HepG2 (cell line): Measurements from ENCODE around the gene TMC8. TPM values are rescaled to one million over a fixed set of nuclear protein-coding genes. Genes with fewer than 3 reads are reported as not detected.

Experiments
- ARNT ChIP-seq: fragments of 450-650 bp; IDR thresholded peaks from 2 replicates; pipeline ENCODE4 v1.6.1; 2017
- ARNTL ChIP-seq: sonication (generic); formaldehyde crosslinking; IDR thresholded peaks from 2 replicates; pipeline ENCODE4 v1.4.0; 2020; ENCODE audit warnings: mild to moderate bottlenecking, missing genetic modification reagents
- CBX1 ChIP-seq: IDR thresholded peaks from one replicate; pipeline ENCODE4 v1.6.1; 2016; ENCODE audit warnings: antibody characterized with exemption, low read depth
- CBX5 ChIP-seq: sonication (generic); formaldehyde crosslinking; IDR thresholded peaks from 2 replicates; pipeline ENCODE4 v1.4.0; 2020; ENCODE audit warnings: missing genetic modification reagents, borderline replicate concordance
- DZIP1 ChIP-seq: sonication (generic); formaldehyde crosslinking; IDR thresholded peaks from 2 replicates; pipeline ENCODE4 v1.5.0; 2020; ENCODE audit warnings: mild to moderate bottlenecking, missing genetic modification reagents
- FOXO1 ChIP-seq: sonication (generic); formaldehyde crosslinking; IDR thresholded peaks from 2 replicates; pipeline ENCODE4 v1.4.0; 2020; ENCODE audit warnings: missing genetic modification reagents
- PITX1 ChIP-seq: sonication (generic); formaldehyde crosslinking; IDR thresholded peaks from 2 replicates; pipeline ENCODE4 v1.5.1; 2020; ENCODE audit warnings: mild to moderate bottlenecking, missing genetic modification reagents
- RBM39 ChIP-seq: fragments of 200-400 bp; formaldehyde crosslinking; IDR thresholded peaks from one replicate; pipeline ENCODE4 v1.6.1; 2018; ENCODE audit warnings: antibody characterized with exemption, mild to moderate bottlenecking, low read depth, low read length; ENCODE audit not compliant: poor library complexity, severe bottlenecking
- SNAI1 ChIP-seq: sonication (generic); formaldehyde crosslinking; IDR thresholded peaks from 2 replicates; pipeline ENCODE4 v1.5.0; 2020; ENCODE audit warnings: mild to moderate bottlenecking, missing genetic modification reagents, borderline replicate concordance
- TFAP4 ChIP-seq: sonication (generic); IDR thresholded peaks from 2 replicates; pipeline ENCODE4 v1.6.1; 2016; ENCODE audit warnings: low read depth, borderline replicate concordance
- THAP7 ChIP-seq: sonication (generic); formaldehyde crosslinking; IDR thresholded peaks from 2 replicates; pipeline ENCODE4 v1.8.1; 2023; ENCODE audit warnings: mild to moderate bottlenecking, missing genetic modification reagents
- XRCC5 ChIP-seq: fragments of 200-400 bp; formaldehyde crosslinking; optimal IDR thresholded peaks from 2 replicates; pipeline ENCODE3; 2017; ENCODE audit warnings: mild to moderate bottlenecking, low read length
- ZBTB21 ChIP-seq: sonication (generic); formaldehyde crosslinking; IDR thresholded peaks from 2 replicates; pipeline ENCODE4 v1.4.0; 2020; ENCODE audit warnings: missing genetic modification reagents
- ZNF207 ChIP-seq: fragments of 450-650 bp; IDR thresholded peaks from 2 replicates; pipeline ENCODE4 v1.6.1; 2016; ENCODE audit warnings: antibody characterized with exemption, borderline replicate concordance
- ZNF607 ChIP-seq: sonication (generic); formaldehyde crosslinking; IDR thresholded peaks from 2 replicates; pipeline ENCODE4 v1.5.1; 2020; ENCODE audit warnings: missing genetic modification reagents, mild to moderate bottlenecking, borderline replicate concordance
- ZNF747 ChIP-seq: sonication (generic); formaldehyde crosslinking; IDR thresholded peaks from 2 replicates; pipeline ENCODE4 v1.8.1; 2023; ENCODE audit warnings: missing genetic modification reagents, mild to moderate bottlenecking, borderline replicate concordance
- polyA plus RNA-seq, 8 experiments: library from polyadenylated mRNA; depleted of rRNA in 3 of 8; stranded (reverse) in 7 of 8; unstranded in 1 of 8; fragments of >200 nt; fragmentation: Illumina TruSeq in 4 of 8; extraction: Trizol in 4 of 8; gene quantifications; 2 replicates each; pipeline versions ENCODE4 v1.2.1 to v1.2.3, GENCODE V29; 2011 to 2016; ENCODE audit warnings: low read depth in 4 of 8, missing spikeins in 1 of 8, mixed read lengths in 1 of 8; ENCODE audit not compliant: insufficient read depth in 1 of 8
- total RNA-seq, 5 experiments: library from RNA; depleted of rRNA; stranded (reverse); fragments of >200 nt; fragmentation: Illumina TruSeq; extraction: Trizol; gene quantifications; 2 replicates each; pipeline ENCODE4 v1.2.3, GENCODE V29; 2016; ENCODE audit warnings: low read depth in 1 of 5
- TF ChIP-seq, protein P1 (sequence below): sonication (generic); formaldehyde crosslinking; IDR thresholded peaks from 2 replicates; pipeline ENCODE4 v1.5.0; 2020; ENCODE audit warnings: mild to moderate bottlenecking, missing genetic modification reagents
- TF ChIP-seq, protein P2 (sequence below): sonication (generic); formaldehyde crosslinking; IDR thresholded peaks from 2 replicates; pipeline ENCODE4 v1.8.0; 2022; ENCODE audit warnings: missing genetic modification reagents, mild to moderate bottlenecking, moderate library complexity, borderline replicate concordance

TMC8 gene
- total and polyA plus RNA-seq, 2 of the 13 experiments (the other 11 are each of a cell fraction or from before 2014, with no cell fraction given), result 0.53 to 7.8 TPM

- TF ChIP-seq DZIP1 (CRISPR knock-in tag) (peak; percentile 44; the same call in 1 of the 2 replicates), ZNF207 (no peak), ARNT (no peak), FOXO1 (CRISPR knock-in tag) (no peak), ZBTB21 (no peak), ZNF747 (CRISPR knock-in tag) (no peak), THAP7 (CRISPR knock-in tag) (no peak), TFAP4 (peak; percentile 69; the same call in 1 of the 2 replicates), ZNF607 (CRISPR knock-in tag) (no peak), SNAI1 (CRISPR knock-in tag) (0 out of 2 replicates have a peak, but pooled peaks have one; percentile 67), CBX5 (CRISPR knock-in tag) (peak; percentile 13; the same call in 1 of the 2 replicates), XRCC5 (peak; percentile 62), PITX1 (CRISPR knock-in tag) (peak; percentile 11; the same call in 1 of the 2 replicates), RBM39 (peak; percentile 28), ARNTL (CRISPR knock-in tag) (0 out of 2 replicates have a peak, but pooled peaks have one; percentile 28), CBX1 (peak; percentile 95)
- TF ChIP-seq, protein P1, sequence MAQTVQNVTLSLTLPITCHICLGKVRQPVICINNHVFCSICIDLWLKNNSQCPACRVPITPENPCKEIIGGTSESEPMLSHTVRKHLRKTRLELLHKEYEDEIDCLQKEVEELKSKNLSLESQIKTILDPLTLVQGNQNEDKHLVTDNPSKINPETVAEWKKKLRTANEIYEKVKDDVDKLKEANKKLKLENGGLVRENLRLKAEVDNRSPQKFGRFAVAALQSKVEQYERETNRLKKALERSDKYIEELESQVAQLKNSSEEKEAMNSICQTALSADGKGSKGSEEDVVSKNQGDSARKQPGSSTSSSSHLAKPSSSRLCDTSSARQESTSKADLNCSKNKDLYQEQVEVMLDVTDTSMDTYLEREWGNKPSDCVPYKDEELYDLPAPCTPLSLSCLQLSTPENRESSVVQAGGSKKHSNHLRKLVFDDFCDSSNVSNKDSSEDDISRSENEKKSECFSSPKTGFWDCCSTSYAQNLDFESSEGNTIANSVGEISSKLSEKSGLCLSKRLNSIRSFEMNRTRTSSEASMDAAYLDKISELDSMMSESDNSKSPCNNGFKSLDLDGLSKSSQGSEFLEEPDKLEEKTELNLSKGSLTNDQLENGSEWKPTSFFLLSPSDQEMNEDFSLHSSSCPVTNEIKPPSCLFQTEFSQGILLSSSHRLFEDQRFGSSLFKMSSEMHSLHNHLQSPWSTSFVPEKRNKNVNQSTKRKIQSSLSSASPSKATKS (CRISPR knock-in tag), result no peak
- TF ChIP-seq, protein P2, sequence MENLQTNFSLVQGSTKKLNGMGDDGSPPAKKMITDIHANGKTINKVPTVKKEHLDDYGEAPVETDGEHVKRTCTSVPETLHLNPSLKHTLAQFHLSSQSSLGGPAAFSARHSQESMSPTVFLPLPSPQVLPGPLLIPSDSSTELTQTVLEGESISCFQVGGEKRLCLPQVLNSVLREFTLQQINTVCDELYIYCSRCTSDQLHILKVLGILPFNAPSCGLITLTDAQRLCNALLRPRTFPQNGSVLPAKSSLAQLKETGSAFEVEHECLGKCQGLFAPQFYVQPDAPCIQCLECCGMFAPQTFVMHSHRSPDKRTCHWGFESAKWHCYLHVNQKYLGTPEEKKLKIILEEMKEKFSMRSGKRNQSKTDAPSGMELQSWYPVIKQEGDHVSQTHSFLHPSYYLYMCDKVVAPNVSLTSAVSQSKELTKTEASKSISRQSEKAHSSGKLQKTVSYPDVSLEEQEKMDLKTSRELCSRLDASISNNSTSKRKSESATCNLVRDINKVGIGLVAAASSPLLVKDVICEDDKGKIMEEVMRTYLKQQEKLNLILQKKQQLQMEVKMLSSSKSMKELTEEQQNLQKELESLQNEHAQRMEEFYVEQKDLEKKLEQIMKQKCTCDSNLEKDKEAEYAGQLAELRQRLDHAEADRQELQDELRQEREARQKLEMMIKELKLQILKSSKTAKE (CRISPR knock-in tag), result peak; percentile 45; the same call in 1 of the 2 replicates
Observed at GRCh38 chr17:78137392-78138203, 7.0 kb downstream of the TMC8 start (continued).
